ENCODE results near the gene CNGA4. TPM values are rescaled to one million over a fixed set of nuclear protein-coding genes. Genes with fewer than 3 reads are reported as not detected.

CNGA4 gene
- total and polyA plus RNA-seq, 2 of the 13 experiments (the other 11 are each of a cell fraction or from before 2014, with no cell fraction given) = 0.03 TPM; not detected in 1

DNA sequence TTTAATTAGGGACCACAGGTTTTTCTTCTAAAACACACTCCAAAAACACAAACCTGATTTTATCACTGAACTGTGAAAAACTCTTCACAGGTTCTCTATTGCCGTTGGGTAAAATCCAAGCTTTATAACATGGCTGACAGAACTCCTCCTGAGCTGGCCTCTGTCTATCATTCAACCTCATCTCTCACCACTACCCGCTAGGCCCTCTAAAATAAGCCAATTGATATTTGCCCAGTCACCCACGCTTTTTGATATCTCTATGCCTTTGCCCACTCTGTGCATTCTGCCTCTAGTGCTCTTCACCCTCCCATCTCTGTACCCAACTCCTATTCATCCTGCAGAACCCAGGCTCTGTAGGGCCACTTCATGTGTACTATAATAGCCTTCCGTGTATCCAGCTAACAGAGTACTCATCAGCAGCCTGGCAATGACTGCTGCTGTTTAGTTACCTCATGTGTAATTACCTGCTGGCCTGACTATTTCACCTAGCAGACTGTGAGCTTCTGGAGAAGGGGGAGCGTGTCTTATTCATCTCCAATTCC, 1.1 kb upstream of the CNGA4 start (continued):
- TF ChIP-seq ZNF510 (CRISPR knock-in tag; IDR thresholded peaks at IDR 0.05; ENCODE audit: low read depth) (no peak), CBX5 (CRISPR knock-in tag; IDR thresholded peaks at IDR 0.05; ENCODE audit: borderline replicate concordance) (no peak), ZNF382 (CRISPR knock-in tag; IDR thresholded peaks at IDR 0.05; ENCODE audit: borderline replicate concordance) (no peak)
- TF ChIP-seq, protein P1, sequence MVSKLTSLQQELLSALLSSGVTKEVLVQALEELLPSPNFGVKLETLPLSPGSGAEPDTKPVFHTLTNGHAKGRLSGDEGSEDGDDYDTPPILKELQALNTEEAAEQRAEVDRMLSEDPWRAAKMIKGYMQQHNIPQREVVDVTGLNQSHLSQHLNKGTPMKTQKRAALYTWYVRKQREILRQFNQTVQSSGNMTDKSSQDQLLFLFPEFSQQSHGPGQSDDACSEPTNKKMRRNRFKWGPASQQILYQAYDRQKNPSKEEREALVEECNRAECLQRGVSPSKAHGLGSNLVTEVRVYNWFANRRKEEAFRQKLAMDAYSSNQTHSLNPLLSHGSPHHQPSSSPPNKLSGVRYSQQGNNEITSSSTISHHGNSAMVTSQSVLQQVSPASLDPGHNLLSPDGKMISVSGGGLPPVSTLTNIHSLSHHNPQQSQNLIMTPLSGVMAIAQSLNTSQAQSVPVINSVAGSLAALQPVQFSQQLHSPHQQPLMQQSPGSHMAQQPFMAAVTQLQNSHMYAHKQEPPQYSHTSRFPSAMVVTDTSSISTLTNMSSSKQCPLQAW (CRISPR knock-in tag; IDR thresholded peaks at IDR 0.05) = no peak

DNA sequence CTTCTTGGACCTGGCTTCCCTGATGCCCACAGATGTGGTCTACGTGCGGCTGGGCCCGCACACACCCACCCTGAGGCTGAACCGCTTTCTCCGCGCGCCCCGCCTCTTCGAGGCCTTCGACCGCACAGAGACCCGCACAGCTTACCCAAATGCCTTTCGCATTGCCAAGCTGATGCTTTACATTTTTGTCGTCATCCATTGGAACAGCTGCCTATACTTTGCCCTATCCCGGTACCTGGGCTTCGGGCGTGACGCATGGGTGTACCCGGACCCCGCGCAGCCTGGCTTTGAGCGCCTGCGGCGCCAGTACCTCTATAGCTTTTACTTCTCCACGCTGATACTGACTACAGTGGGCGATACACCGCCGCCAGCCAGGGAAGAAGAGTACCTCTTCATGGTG, 1.2 kb downstream of the CNGA4 start:
- Histone ChIP-seq H3K4me2 (ENCODE audit: low read depth, low read length) (no peak overlapping the region), H4K20me1 (ENCODE audit: insufficient read depth, low read length) (no peaks in the 10 kb centered on the region), H3K36me3 (replicated peaks in 1 of 2; ENCODE audit: control insufficient read depth in 1 of 2, insufficient read depth in 2 of 2, low read length in 2 of 2) (no peaks in the 10 kb centered on the region), H3K9me3 (ENCODE audit: low read length) (no peaks in the 10 kb centered on the region), H3K4me1 (ENCODE audit: insufficient read depth, low read length) (no peaks in the 10 kb centered on the region), H3K79me2 (ENCODE audit: insufficient read depth, low read length) (no peaks in the 10 kb centered on the region), H3K27me3 (ENCODE audit: control insufficient read depth in 1 of 2, insufficient read depth in 2 of 2, low read length in 2 of 2) (peaks cover 2 to 16% of the 10 kb centered on the region in 2 experiments; a peak in 1 of 5 replicates), H3K27ac (ENCODE audit: extremely low read length, insufficient read depth, low read length) (no peak overlapping the region), H3K4me3 (replicated peaks in 1 of 3; ENCODE audit: insufficient read depth in 1 of 3, low read depth in 2 of 3, low read length in 3 of 3) (no peak overlapping the region), H3K9ac (ENCODE audit: insufficient read depth, low read depth, low read length) (no peak overlapping the region), H2AFZ (ENCODE audit: low read length) (no peak overlapping the region)
- in situ Hi-C loops (cut with HindIII; ENCODE audit: extremely low pct_ligation_motif_present, low pct_unique_long_range_greater_than_20kb) (no loop called here), intact Hi-C loops (cut with micrococcal nuclease; ENCODE audit: unreplicated experiment) (no loop called here)
- ChIA-PET CTCF (ENCODE audit: low intra/inter-chr PET ratio, low total read pairs) (no interaction called here), POLR2A (no interaction called here)
- 78% methylated on average over 28 of the region's 28 CpGs for WGBS (ENCODE audit: low lambda C conversion rate)
- FAIRE-seq = no peak
- DNase-seq (ENCODE audit: low spot score) = no peak
- TF ChIP-seq ADNP (CRISPR knock-in tag; IDR thresholded peaks at IDR 0.05) = no peak
- TF ChIP-seq ZNF619 (CRISPR knock-in tag; IDR thresholded peaks at IDR 0.05) = no peak
- no peak for TF ChIP-seq ZNF124 (CRISPR knock-in tag; IDR thresholded peaks at IDR 0.05)
- ATAC-seq = no peak
- no TSS peak for BruUV-seq (replicated peaks)
